ENCODE results near the gene NEK8. TPM values are rescaled to one million over a fixed set of nuclear protein-coding genes. Genes with fewer than 3 reads are reported as not detected.

The NEK8 gene
- polyA plus RNA-seq, 1 donor from 2014 or later, result 1.5 TPM

DNA sequence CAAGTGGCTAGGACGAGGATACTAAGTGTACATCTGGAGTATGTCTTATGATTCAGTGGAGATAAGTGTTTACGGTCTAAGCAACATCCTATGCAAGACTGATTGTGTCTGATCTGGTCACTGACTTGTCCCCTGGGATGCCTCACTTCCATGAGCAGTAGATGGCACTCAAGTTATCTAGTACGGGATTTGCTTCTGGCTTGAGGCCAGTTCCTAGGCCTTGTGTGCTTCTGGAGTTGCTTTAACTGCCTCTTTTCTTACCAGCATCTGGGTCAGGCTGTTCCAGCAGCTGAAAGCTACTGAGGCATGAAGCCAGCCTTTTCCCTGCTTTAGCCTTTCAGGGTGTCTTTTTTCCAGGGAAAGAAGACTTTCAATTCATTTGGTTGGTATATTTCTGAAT is 43.6 kb upstream of the NEK8 start:
- H3K4me3 ChIP-seq (ENCODE audit: low read length), result no peak overlapping the region
- H3K9me3 ChIP-seq (ENCODE audit: low read length), result no peaks in the 10 kb centered on the region
- TF ChIP-seq POLR2AphosphoS5 (IDR thresholded peaks at IDR 0.05), result no peak
- no peak for TF ChIP-seq SMC3 (conservative IDR thresholded peaks at IDR 0.05; ENCODE audit: poor library complexity)
- no peak for TF ChIP-seq RAD21 (conservative IDR thresholded peaks at IDR 0.05)
- no peak for TF ChIP-seq REST (IDR thresholded peaks at IDR 0.05; ENCODE audit: borderline replicate concordance)
- H4K20me1 ChIP-seq (ENCODE audit: insufficient read depth), result no peaks in the 10 kb centered on the region
- H3K27ac ChIP-seq (ENCODE audit: low read length), result no peak overlapping the region
- no peaks in the 10 kb centered on the region for H3K27me3 ChIP-seq (ENCODE audit: insufficient read depth, low read depth, low read length)
- no peak overlapping the region for H3K9ac ChIP-seq (ENCODE audit: low read length)
- no peaks in the 10 kb centered on the region for H3K79me2 ChIP-seq (replicated peaks; ENCODE audit: insufficient read depth, low read length)
- H3F3A ChIP-seq (ENCODE audit: insufficient read depth, low read length, poor library complexity, severe bottlenecking), result no peaks in the 10 kb centered on the region
- H3K9me2 ChIP-seq (ENCODE audit: insufficient read depth, low read length), result no peaks in the 10 kb centered on the region
- H2AFZ ChIP-seq (ENCODE audit: low read depth, low read length), result no peak overlapping the region
- H3K4me2 ChIP-seq (ENCODE audit: low read length), result no peak overlapping the region
- H3K36me3 ChIP-seq (ENCODE audit: insufficient read depth, low read length), result peaks cover 28% of the 10 kb centered on the region

DNA sequence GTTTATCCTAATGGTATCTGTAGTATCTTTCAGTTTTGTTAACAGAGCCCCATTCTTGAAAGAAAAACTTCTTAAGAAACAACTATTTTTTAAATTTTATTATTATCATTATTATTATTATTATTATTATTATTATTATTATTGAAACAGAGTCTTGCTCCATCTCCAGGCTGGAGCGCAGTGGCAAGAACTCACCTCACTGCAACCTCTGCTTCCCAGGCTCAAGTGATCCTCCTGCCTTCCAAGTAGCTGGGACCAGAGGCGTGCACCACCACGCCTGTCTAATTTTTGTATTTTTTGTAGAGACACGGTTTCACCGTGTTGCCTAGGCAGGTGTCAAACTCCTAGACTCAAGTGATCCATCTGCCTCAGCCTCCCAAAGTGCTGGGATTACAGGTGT is 43.2 kb upstream of the NEK8 start:
- peaks cover 28% of the 10 kb centered on the region for H3K36me3 ChIP-seq (ENCODE audit: insufficient read depth, low read length)
- H3K27me3 ChIP-seq (ENCODE audit: insufficient read depth, low read depth, low read length), result no peaks in the 10 kb centered on the region
- H2AFZ ChIP-seq (ENCODE audit: low read depth, low read length), result no peak overlapping the region
- no peak overlapping the region for H3K4me3 ChIP-seq (ENCODE audit: low read length)
- H3K4me2 ChIP-seq (ENCODE audit: low read length), result no peak overlapping the region
- TF ChIP-seq SMC3 (conservative IDR thresholded peaks at IDR 0.05; ENCODE audit: poor library complexity), result no peak
- TF ChIP-seq EZH2 (IDR thresholded peaks at IDR 0.05; ENCODE audit: borderline replicate concordance, insufficient read depth, low read length, poor library complexity, severe bottlenecking), result no peak
- no peak for TF ChIP-seq MXI1 (conservative IDR thresholded peaks at IDR 0.05; ENCODE audit: poor library complexity, severe bottlenecking)
- TF ChIP-seq, protein P1, sequence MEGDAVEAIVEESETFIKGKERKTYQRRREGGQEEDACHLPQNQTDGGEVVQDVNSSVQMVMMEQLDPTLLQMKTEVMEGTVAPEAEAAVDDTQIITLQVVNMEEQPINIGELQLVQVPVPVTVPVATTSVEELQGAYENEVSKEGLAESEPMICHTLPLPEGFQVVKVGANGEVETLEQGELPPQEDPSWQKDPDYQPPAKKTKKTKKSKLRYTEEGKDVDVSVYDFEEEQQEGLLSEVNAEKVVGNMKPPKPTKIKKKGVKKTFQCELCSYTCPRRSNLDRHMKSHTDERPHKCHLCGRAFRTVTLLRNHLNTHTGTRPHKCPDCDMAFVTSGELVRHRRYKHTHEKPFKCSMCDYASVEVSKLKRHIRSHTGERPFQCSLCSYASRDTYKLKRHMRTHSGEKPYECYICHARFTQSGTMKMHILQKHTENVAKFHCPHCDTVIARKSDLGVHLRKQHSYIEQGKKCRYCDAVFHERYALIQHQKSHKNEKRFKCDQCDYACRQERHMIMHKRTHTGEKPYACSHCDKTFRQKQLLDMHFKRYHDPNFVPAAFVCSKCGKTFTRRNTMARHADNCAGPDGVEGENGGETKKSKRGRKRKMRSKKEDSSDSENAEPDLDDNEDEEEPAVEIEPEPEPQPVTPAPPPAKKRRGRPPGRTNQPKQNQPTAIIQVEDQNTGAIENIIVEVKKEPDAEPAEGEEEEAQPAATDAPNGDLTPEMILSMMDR (IDR thresholded peaks at IDR 0.05; ENCODE audit: poor library complexity, severe bottlenecking), result no peak
- no peak for TF ChIP-seq RAD21 (conservative IDR thresholded peaks at IDR 0.05)
- no peak for TF ChIP-seq TAF1 (IDR thresholded peaks at IDR 0.05; ENCODE audit: low read depth)
- TF ChIP-seq REST (IDR thresholded peaks at IDR 0.05; ENCODE audit: borderline replicate concordance), result no peak
- TF ChIP-seq POLR2AphosphoS5 (IDR thresholded peaks at IDR 0.05), result no peak
- TF ChIP-seq EP300 (conservative IDR thresholded peaks at IDR 0.05; ENCODE audit: poor library complexity, severe bottlenecking), result no peak
- no peaks in the 10 kb centered on the region for H3F3A ChIP-seq (ENCODE audit: insufficient read depth, low read length, poor library complexity, severe bottlenecking)
- no peaks in the 10 kb centered on the region for H4K20me1 ChIP-seq (ENCODE audit: insufficient read depth)
- no peaks in the 10 kb centered on the region for H3K9me2 ChIP-seq (ENCODE audit: insufficient read depth, low read length)
- H3K27ac ChIP-seq (ENCODE audit: low read length), result no peak overlapping the region
- H3K79me2 ChIP-seq (replicated peaks; ENCODE audit: insufficient read depth, low read length), result no peaks in the 10 kb centered on the region
- H3K9me3 ChIP-seq (ENCODE audit: low read length), result no peaks in the 10 kb centered on the region
- no peak overlapping the region for H3K9ac ChIP-seq (ENCODE audit: low read length)
